Left cardiac atrium (tissue), 4 donors: Measurements from ENCODE around the gene ATF5. TPM values are rescaled to one million over a fixed set of nuclear protein-coding genes. Genes with fewer than 3 reads are reported as not detected.
A peak's percentile ranks its signal among the peaks of the same experiment; 100 is the strongest.

Experiments
- ATAC-seq, 2 donors: fragments of 200-7000 bp; cut with Tn5 transposase; one replicate each; pipeline ENCODE4 v1.9.1; 2020; ENCODE audit warnings: mild to moderate bottlenecking in 2 of 2, moderate library complexity in 2 of 2
- DNase-seq: peaks from one replicate; pipeline ENCODE4 v3.0.0-alpha.2; 2020
- intact Hi-C, 2 donors: fragments of 100-400 bp; cut with DNase I; formaldehyde crosslinking; loops; one replicate each; pipeline versions ENCODE4 v1.14.1 to v1.15.1; 2022 to 2023
- long read RNA-seq: library from polyadenylated mRNA; unstranded; transcript quantifications from one replicate; pipeline ENCODE4 v2.0.0, GENCODE V29; 2021
- total RNA-seq, 2 donors: library from RNA; stranded (reverse); fragmentation: NEBNext Ultra II Directional; extraction: Animal tissue kit (Norgen Biotek cat#: 25700); gene quantifications; one replicate each; pipeline ENCODE4 v1.2.1, GENCODE V29; 2021
- donor health status: DM: no; HTN: yes; CAD: no.
- donor health status: DM: no; HTN: yes; CAD: no; lungs with severe emphysema.
- donor health status: DM: yes; HTN: yes; CAD: no.
- donor health status: Dilated cardiomyopathy.

The ATF5 gene
- 10 to 100 TPM; 16.6 to 18.9 TPM for total RNA-seq
- long read RNA-seq, partial matches to known transcripts = 0 of 1 reads
- long read RNA-seq, other reads (novel, unspliced or antisense) = 0 of 1 reads

- intact Hi-C loops = no loop called here
- ATAC-seq (peak; percentile 79), DNase-seq (peak; percentile 93)
These were observed at the start of gene ATF5, which contains the start of gene NUP62 for GRCh38 chr19:49929121-49929610. Gene ATF5 (plus strand): TSS chr19:49929205. CDS start chr19:49930851, 1,646 bp downstream. Gene NUP62 (minus strand): TSS chr19:49929504. CDS start chr19:49909807, 19,697 bp downstream.

DNA sequence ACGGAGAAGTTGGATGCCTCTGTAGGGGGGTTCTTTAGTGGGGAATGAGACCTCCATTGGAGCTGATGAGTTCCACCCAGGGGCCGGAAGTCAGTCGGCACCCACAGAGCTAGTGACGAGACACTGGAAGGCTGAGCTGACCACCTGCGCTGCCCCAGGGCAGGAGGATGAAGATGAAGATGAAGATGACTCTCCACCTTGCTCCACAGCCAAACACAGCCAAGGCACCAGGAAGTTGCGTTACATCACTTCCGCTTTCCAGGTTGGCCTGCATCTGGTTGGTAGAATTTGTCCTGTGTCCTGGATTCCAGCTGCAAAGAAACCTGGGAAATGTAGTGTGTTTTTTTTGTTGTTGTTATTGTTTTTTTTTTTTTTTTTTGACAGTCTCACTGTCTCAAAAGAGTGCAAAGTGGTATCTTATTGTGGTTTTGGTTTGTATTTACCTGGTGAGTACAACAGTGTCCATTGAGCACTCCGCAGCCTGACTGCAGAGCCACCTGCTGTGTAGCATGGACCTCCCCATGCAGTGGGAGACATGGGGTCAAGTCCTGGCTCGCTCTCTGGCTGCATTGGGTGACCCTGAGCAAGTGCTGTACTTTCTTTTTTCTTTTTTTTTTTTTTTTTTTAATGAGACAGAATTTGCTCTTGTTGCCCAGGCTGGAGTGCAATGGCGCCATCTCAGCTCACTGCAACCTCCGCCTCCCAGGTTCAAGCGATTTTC lies 49.6 kb upstream of the ATF5 start:
- ATAC-seq (no peak), DNase-seq (peak; percentile 25)
- intact Hi-C loops = no loop called here

GRCh38 chr19:49880162-49880869 lies 48.7 kb upstream of the ATF5 start:
- ATAC-seq (no peak), DNase-seq (no peak)
- intact Hi-C loops = no loop called here

GRCh38 chr19:49881186-49881585 lies 47.8 kb upstream of the ATF5 start:
- DNase-seq (no peak), ATAC-seq (no peak)
- intact Hi-C loops = no loop called here

- DNase-seq = peak; percentile 20
- intact Hi-C loops = no loop called here
- no peak for ATAC-seq
These were observed 47.2 kb upstream of the ATF5 start for GRCh38 chr19:49881672-49882394.

DNA sequence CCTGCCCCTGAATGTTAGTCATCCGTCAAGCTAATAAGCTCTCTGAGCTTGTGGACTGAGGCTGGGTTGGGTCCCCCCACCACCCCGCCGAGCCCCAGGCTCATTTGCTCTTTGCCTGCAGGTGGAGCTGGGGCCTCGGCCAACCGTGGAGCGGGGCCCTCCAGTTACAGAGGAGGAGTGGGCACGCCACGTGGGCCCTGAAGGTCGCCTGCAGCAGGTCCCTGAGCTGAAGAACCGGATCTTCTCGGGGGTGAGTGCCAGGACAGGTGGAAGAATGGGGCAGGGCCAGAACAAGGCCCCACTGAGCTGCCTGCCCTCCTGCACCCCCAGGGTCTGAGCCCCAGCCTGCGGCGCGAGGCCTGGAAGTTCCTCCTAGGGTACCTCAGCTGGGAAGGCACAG lies 46.4 kb upstream of the ATF5 start:
- DNase-seq (no peak), ATAC-seq (no peak)
- intact Hi-C loops = no loop called here

GRCh38 chr19:49883094-49883493 lies 45.9 kb upstream of the ATF5 start:
- no peak for ATAC-seq
- intact Hi-C loops = no loop called here
- no peak for DNase-seq

GRCh38 chr19:49884109-49884508 lies 44.9 kb upstream of the ATF5 start:
- ATAC-seq (no peak), DNase-seq (no peak)
- intact Hi-C loops = no loop called here

DNA sequence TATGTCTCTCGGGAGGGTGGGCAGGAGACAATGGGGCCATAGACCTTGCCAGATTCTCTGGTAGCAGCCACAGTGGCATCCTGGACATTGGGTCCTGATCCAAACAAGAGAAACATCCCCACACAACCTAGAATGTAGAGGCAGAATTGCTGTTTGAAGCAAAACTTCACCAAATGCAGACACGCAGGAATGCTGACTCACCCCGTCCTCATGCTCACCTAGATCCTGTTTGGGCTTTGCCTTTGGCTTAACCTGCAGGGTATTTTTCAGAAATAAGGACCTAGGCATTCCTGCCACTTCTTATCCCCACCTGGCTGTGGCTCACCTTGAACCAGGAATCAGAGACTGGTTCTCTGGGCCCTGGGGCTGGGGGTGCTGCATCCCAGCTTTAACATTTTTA lies 44.2 kb upstream of the ATF5 start:
- intact Hi-C loops = no loop called here
- no peak for ATAC-seq
- no peak for DNase-seq

- DNase-seq (no peak), ATAC-seq (no peak)
- intact Hi-C loops = no loop called here
These were observed 41.9 kb upstream of the ATF5 start for GRCh38 chr19:49887037-49887664.

GRCh38 chr19:49887665-49888509 lies 41.1 kb upstream of the ATF5 start:
- no peak for ATAC-seq
- intact Hi-C loops = no loop called here
- DNase-seq = no peak

GRCh38 chr19:49888510-49888824 lies 40.5 kb upstream of the ATF5 start:
- no peak for DNase-seq

GRCh38 chr19:49889038-49889686 lies 39.8 kb upstream of the ATF5 start:
- no peak for DNase-seq
- intact Hi-C loops = no loop called here
- no peak for ATAC-seq

More at GRCh38 chr19:49888510-49888824, 40.5 kb upstream of the ATF5 start:
- intact Hi-C loops = no loop called here
- no peak for ATAC-seq

GRCh38 chr19:49889687-49890348 lies 39.2 kb upstream of the ATF5 start:
- ATAC-seq = peak; percentile 67 to 70
- peak; percentile 82 for DNase-seq
- intact Hi-C loops = no loop called here

GRCh38 chr19:49890349-49891311 lies 38.4 kb upstream of the ATF5 start:
- DNase-seq = no peak
- peak; percentile 31 to 50 for ATAC-seq
- intact Hi-C loops = no loop called here

DNA sequence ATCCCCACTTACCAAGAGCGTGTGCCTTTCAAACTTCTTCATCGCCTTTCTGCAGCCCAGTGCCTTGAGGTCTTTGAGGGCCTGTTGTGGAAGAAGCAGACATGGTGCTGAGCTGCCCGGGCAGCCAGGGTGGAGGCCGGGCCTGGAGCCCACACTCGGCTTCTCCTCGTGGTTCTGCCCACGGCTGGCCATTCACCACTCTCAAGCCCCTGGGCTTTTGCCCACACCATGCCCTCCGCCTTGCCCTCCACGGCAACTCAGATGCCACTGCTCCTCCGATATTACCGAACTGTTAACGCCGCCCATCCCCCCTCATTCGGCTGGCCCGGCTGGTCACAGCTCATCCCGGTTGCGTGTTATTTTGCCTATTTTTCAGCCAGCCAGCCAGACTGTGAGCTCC lies 37.6 kb upstream of the ATF5 start:
- intact Hi-C loops = no loop called here
- DNase-seq (no peak), ATAC-seq (no peak)
